ENCODE measurements around the gene QRICH2. TPM values are rescaled to one million over a fixed set of nuclear protein-coding genes. Genes with fewer than 3 reads are reported as not detected.

The QRICH2 gene
- total RNA-seq, 2 donors from 2014 or later, result 1.7 to 3.6 TPM

GRCh38 chr17:76343106-76343505 lies 35.0 kb upstream of the QRICH2 start:
- Mint-ChIP-seq H3K27me3 (no peaks in the 10 kb centered on the region), H3K4me3 (no peak overlapping the region), H3K36me3 (ENCODE audit: low read depth) (peaks cover 13% of the 10 kb centered on the region), H3K27ac (no peak overlapping the region), H3K4me1 (peaks cover 11% of the 10 kb centered on the region)
- DNase-seq, result no peak
- H3K9me3 ChIP-seq (ENCODE audit: control insufficient read depth, low read length, poor library complexity, severe bottlenecking), result no peaks in the 10 kb centered on the region
- ATAC-seq, result no peak

- ATAC-seq, result no peak
- peaks cover 7% of the 10 kb centered on the region for H3K36me3 Mint-ChIP-seq (ENCODE audit: low read depth)
- H3K27ac Mint-ChIP-seq, result no peak overlapping the region
- no peak for DNase-seq
- no peaks in the 10 kb centered on the region for H3K9me3 ChIP-seq (ENCODE audit: control insufficient read depth, low read length, poor library complexity, severe bottlenecking)
- H3K27me3 Mint-ChIP-seq, result no peaks in the 10 kb centered on the region
- no peak overlapping the region for H3K4me3 Mint-ChIP-seq
- H3K4me1 Mint-ChIP-seq, result peaks cover 12% of the 10 kb centered on the region
Measured at GRCh38 chr17:76341301-76341700, 33.2 kb upstream of the QRICH2 start.

- no peaks in the 10 kb centered on the region for H3K9me3 ChIP-seq (ENCODE audit: control insufficient read depth, low read length, poor library complexity, severe bottlenecking)
- Mint-ChIP-seq H3K4me1 (peaks cover 14% of the 10 kb centered on the region), H3K4me3 (no peak overlapping the region), H3K27ac (peak overlapping the region; percentile 29), H3K36me3 (ENCODE audit: low read depth) (no peaks in the 10 kb centered on the region), H3K27me3 (no peaks in the 10 kb centered on the region)
- no peak for DNase-seq
- no peak for ATAC-seq
Measured at GRCh38 chr17:76337413-76337777, 29.3 kb upstream of the QRICH2 start.

GRCh38 chr17:76336756-76337412 lies 28.8 kb upstream of the QRICH2 start:
- no peaks in the 10 kb centered on the region for H3K36me3 Mint-ChIP-seq (ENCODE audit: low read depth)

GRCh38 chr17:76335716-76336381 lies 27.8 kb upstream of the QRICH2 start:
- Mint-ChIP-seq H3K4me1 (peaks cover 13% of the 10 kb centered on the region), H3K4me3 (no peak overlapping the region), H3K27me3 (no peaks in the 10 kb centered on the region), H3K36me3 (ENCODE audit: low read depth) (no peaks in the 10 kb centered on the region), H3K27ac (no peak overlapping the region)
- ATAC-seq, result no peak
- no peak for DNase-seq
- no peaks in the 10 kb centered on the region for H3K9me3 ChIP-seq (ENCODE audit: control insufficient read depth, low read length, poor library complexity, severe bottlenecking)

More at GRCh38 chr17:76336756-76337412, 28.8 kb upstream of the QRICH2 start:
- ATAC-seq (no peak), DNase-seq (no peak)
- Mint-ChIP-seq H3K4me3 (no peak overlapping the region), H3K27ac (peak overlapping the region; percentile 29), H3K4me1 (peaks cover 11% of the 10 kb centered on the region), H3K27me3 (no peaks in the 10 kb centered on the region)
- H3K9me3 ChIP-seq (ENCODE audit: control insufficient read depth, low read length, poor library complexity, severe bottlenecking), result no peaks in the 10 kb centered on the region

GRCh38 chr17:76333673-76334505 lies 25.8 kb upstream of the QRICH2 start:
- peaks cover 9% of the 10 kb centered on the region for H3K4me1 Mint-ChIP-seq
- no peak overlapping the region for H3K4me3 Mint-ChIP-seq
- H3K27me3 Mint-ChIP-seq, result no peaks in the 10 kb centered on the region
- no peaks in the 10 kb centered on the region for H3K36me3 Mint-ChIP-seq (ENCODE audit: low read depth)
- no peak for DNase-seq
- H3K9me3 ChIP-seq (ENCODE audit: control insufficient read depth, low read length, poor library complexity, severe bottlenecking), result no peaks in the 10 kb centered on the region
- no peak for ATAC-seq
- H3K27ac Mint-ChIP-seq, result no peak overlapping the region

- no peak for ATAC-seq
- Mint-ChIP-seq H3K27me3 (no peaks in the 10 kb centered on the region), H3K4me1 (peaks cover 10% of the 10 kb centered on the region), H3K36me3 (ENCODE audit: low read depth) (peaks cover 1% of the 10 kb centered on the region), H3K4me3 (no peak overlapping the region), H3K27ac (no peak overlapping the region)
- H3K9me3 ChIP-seq (ENCODE audit: control insufficient read depth, low read length, poor library complexity, severe bottlenecking), result no peaks in the 10 kb centered on the region
- no peak for DNase-seq
Measured at GRCh38 chr17:76331083-76331482, 23.0 kb upstream of the QRICH2 start.

- ATAC-seq (no peak), DNase-seq (no peak)
- Mint-ChIP-seq H3K27me3 (no peaks in the 10 kb centered on the region), H3K4me1 (peaks cover 11% of the 10 kb centered on the region), H3K4me3 (no peak overlapping the region), H3K36me3 (ENCODE audit: low read depth) (peaks cover 3% of the 10 kb centered on the region), H3K27ac (no peak overlapping the region)
- H3K9me3 ChIP-seq (ENCODE audit: control insufficient read depth, low read length, poor library complexity, severe bottlenecking), result no peaks in the 10 kb centered on the region
Measured at GRCh38 chr17:76329664-76330063, 21.6 kb upstream of the QRICH2 start.

GRCh38 chr17:76327696-76328095 lies 19.6 kb upstream of the QRICH2 start:
- Mint-ChIP-seq H3K4me1 (peaks cover 11% of the 10 kb centered on the region), H3K4me3 (no peak overlapping the region), H3K36me3 (ENCODE audit: low read depth) (peaks cover 3% of the 10 kb centered on the region), H3K27me3 (no peaks in the 10 kb centered on the region), H3K27ac (no peak overlapping the region)
- ATAC-seq (no peak), DNase-seq (no peak)
- H3K9me3 ChIP-seq (ENCODE audit: control insufficient read depth, low read length, poor library complexity, severe bottlenecking), result no peaks in the 10 kb centered on the region

GRCh38 chr17:76326306-76326705 lies 18.2 kb upstream of the QRICH2 start:
- no peak for DNase-seq
- H3K36me3 Mint-ChIP-seq (ENCODE audit: low read depth), result peaks cover 3% of the 10 kb centered on the region
- no peak for ATAC-seq
- peak overlapping the region; percentile 41 for H3K27ac Mint-ChIP-seq
- no peaks in the 10 kb centered on the region for H3K27me3 Mint-ChIP-seq
- H3K9me3 ChIP-seq (ENCODE audit: control insufficient read depth, low read length, poor library complexity, severe bottlenecking), result no peaks in the 10 kb centered on the region
- peaks cover 8% of the 10 kb centered on the region for H3K4me1 Mint-ChIP-seq
- no peak overlapping the region for H3K4me3 Mint-ChIP-seq

GRCh38 chr17:76318586-76318985 lies 10.5 kb upstream of the QRICH2 start:
- Mint-ChIP-seq H3K27ac (no peak overlapping the region), H3K4me1 (peaks cover 6% of the 10 kb centered on the region), H3K27me3 (no peaks in the 10 kb centered on the region), H3K4me3 (no peak overlapping the region), H3K36me3 (ENCODE audit: low read depth) (no peaks in the 10 kb centered on the region)
- ATAC-seq, result no peak
- H3K9me3 ChIP-seq (ENCODE audit: control insufficient read depth, low read length, poor library complexity, severe bottlenecking), result no peaks in the 10 kb centered on the region
- DNase-seq, result no peak

- Mint-ChIP-seq H3K27ac (no peak overlapping the region), H3K36me3 (ENCODE audit: low read depth) (no peaks in the 10 kb centered on the region)
Measured at GRCh38 chr17:76317535-76317934, 9.5 kb upstream of the QRICH2 start.

GRCh38 chr17:76314392-76315227 lies 6.5 kb upstream of the QRICH2 start:
- H3K36me3 Mint-ChIP-seq (ENCODE audit: low read depth), result no peaks in the 10 kb centered on the region
- no peaks in the 10 kb centered on the region for H3K27me3 Mint-ChIP-seq
- H3K4me3 Mint-ChIP-seq, result peak overlapping the region; percentile 47
- DNase-seq (no peak), ATAC-seq (no peak)
- peak overlapping the region; percentile 74 for H3K27ac Mint-ChIP-seq
- peaks cover 4% of the 10 kb centered on the region for H3K4me1 Mint-ChIP-seq
- H3K9me3 ChIP-seq (ENCODE audit: control insufficient read depth, low read length, poor library complexity, severe bottlenecking), result no peaks in the 10 kb centered on the region

More at GRCh38 chr17:76317535-76317934, 9.5 kb upstream of the QRICH2 start:
- H3K9me3 ChIP-seq (ENCODE audit: control insufficient read depth, low read length, poor library complexity, severe bottlenecking), result no peaks in the 10 kb centered on the region
- DNase-seq (no peak), ATAC-seq (no peak)
- Mint-ChIP-seq H3K4me3 (no peak overlapping the region), H3K27me3 (no peaks in the 10 kb centered on the region), H3K4me1 (peaks cover 4% of the 10 kb centered on the region)

All from T-helper 17 cell (primary cell).